ENCODE measurements around the gene FAAH.

Gene FAAH

DNA sequence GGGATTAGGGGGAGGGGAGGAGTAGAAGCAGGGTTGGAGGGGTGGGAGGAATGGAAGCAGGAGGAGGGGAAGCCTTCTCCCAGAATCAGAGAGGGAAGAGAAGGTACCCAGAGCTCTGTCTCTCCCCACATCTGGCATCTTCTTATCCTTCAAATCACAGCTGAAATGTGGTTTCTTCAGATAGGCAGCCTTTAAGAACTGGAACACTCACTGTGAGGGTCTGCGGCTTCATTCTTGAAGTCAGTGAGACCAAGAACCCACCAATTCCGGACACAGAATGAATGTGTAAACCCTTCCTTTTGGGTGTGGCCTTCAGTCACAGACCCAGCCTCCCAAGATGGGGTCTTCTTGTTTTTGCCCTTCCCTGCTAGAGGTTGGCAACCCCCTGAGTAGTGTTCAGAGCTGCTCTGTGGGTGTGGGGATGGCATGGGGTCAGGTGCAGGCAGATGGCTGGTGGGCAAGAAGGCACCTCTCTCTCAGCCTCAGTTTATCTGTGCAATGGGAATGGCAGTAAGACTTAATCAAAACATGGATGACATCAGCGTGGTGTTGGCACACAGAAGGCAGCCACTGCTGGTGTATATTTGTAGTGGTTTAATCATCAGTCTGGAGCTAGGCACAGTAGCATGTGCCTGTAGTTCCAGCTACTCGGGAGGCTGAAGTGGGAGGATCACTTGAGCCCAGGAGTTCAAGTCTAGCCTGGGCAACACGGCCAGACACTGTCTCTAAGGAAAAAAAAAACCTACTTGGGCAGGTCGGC lies 7.2 kb downstream of the FAAH start:
- DNase-seq = peak; percentile 44

DNA sequence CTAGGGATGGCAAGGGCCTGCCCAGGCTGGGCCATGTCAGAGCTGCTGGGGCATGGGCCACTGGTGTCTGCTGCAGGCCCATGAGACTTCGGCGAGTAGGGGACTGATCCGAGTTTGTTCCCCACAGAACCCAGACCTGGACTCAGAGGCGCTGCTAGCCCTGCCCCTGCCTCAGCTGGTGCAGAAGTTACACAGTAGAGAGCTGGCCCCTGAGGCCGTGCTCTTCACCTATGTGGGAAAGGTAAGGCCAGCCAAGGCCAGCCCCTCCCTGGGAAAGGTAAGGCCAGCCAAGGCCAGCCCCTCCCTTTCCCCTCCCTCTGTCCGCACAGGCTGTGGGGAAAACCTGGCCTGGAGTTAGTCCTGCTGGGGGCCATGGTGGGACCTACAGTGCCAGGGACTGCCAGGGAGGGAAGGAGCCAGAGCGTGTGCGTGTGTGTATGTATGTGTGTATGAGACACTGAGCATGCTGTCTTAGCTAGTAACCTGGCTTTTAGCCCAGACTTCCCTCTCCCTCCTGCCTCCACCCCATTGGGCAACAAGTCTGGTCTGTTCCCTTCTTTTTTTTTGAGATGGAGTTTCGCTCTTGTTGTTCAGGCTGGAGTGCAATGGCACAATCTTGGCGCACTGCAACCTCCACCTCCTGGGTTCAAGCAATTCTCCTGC lies 8.0 kb downstream of the FAAH start:
- DNase-seq = peak; percentile 88

DNA sequence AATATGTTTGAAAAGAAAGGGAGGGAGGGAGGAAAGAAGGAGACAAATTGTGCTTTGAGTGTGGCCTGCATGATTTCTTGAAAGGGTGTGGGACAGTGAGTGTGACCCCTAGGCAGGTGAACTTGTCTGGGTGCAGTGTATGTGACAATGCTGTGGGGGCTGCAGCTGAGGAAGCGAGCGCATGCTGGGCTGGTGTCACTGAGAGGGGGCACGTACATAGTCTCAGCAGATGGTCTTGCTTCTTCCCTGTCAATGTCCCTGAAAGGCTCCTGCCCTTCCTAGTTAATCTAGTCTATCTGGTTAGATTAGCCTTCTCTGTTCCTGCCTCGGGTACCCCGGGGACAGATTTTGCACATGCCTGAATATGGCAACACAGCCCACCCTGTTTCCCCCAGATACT lies 9.8 kb downstream of the FAAH start:
- no peak for DNase-seq

DNA sequence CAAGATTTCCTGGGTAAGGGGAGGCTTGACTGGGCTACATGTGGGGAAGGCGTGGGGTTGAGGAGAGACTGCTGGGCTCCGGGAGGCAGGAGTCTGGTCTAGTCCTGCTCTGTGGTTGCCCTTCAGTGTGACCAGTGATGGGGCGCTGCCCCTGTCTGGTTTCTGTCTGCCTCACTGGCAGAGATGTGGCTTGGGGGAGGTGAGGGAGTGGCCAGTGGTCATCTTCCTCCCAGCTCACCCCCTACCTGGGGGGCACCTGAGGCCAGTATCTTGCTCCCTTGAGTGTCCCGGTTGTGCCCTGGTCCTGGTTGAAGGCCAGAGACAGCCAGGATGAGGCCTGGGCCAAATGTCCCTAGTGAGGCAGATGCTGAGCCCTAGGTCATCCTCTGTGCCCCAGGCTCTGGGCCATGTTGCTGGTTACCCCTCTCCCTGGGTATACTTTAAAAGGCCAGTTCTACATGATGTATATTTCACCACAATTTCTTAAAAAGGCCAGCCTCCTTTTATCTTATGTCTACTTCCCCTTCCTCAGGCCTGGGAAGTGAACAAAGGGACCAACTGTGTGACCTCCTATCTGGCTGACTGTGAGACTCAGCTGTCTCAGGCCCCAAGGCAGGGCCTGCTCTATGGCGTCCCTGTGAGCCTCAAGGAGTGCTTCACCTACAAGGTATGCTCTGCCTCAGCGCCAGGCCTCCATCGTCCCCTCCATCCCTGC lies 10.5 kb downstream of the FAAH start:
- peak; percentile 40 for DNase-seq

DNA sequence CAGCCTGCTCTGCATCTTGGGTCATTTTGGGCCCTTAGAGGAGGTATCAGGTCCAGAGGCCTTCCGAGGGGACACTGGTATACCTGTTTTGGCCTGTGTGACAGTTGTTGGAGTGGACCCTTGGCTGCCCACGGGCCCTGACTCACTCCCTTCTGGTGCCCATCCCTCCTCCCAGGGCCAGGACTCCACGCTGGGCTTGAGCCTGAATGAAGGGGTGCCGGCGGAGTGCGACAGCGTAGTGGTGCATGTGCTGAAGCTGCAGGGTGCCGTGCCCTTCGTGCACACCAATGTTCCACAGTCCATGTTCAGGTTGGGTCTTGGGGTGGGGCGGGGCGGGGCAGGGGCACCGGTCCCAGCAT lies 11.1 kb downstream of the FAAH start:
- DNase-seq = no peak

DNA sequence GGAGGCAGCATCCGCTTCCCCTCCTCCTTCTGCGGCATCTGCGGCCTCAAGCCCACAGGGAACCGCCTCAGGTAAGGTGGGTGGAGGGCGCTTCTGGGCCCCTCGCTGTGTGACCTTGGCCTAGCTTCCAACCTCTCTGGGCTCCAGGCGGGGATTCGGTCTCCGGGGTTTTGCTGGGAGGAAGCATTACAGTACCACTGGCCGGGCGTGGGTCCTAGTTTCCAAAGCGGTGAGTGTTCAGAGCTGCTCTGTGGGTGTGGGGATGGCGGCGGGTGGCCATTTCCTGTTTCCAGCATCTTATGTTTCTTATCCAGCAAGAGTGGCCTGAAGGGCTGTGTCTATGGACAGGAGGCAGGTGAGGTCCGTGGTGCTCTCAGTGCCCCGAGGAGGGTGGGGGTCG lies 11.6 kb downstream of the FAAH start:
- DNase-seq = no peak

DNA sequence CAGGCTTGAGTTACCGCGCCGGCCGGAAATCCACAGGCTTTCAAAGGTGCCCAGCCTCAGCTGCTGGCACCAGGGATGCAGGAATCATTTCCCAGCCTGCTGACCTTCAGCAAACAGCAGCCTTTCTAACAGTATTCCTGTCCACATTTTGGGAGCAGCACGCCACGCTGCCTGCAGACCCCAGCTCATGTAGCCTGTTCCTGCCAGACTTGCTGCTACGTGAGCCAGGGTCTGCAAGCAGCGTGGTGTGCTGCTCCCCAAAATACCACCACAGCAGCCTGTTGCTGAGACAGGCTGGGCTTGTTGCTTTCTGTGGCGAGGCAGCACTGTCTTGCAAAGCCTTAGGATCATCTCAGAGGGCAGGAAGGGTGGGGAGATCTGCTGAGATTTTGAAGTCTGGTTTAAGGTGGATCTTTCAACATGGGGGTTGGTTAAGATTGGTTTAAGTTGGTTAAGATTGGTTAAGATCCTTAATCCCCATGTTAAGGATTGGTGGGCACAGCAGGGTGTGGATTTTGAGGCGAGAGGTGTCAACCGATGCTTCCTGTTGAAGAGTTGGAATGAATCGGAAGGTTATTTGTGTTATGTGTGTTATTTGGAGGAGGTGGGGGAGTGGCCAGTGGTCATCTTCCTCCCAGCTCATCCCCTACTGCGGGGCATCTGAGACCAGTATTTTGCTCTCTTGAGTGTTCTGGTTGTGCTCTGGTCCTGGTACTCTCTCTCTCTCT lies 12.9 kb downstream of the FAAH start:
- no peak for DNase-seq

DNA sequence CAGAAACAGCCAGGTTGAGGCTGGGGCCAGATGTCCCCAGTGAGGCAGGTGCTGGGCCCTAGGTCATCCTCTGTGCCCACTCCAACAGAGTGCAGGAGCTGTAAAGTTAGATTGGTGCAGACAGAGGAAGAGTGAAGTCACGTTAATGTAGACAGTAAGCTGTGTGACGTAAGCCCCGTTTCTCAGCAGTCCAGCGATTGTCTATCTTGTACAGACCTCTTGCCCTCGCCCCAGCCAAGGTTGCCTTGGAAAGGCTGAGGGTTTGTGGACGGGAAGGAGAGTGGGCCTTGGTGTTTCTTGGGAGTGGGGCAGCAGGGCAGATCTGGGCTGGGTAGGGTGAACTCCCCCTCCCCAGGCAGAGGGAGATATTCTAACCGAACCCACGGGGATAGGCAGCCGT lies 13.5 kb downstream of the FAAH start:
- no peak for DNase-seq

DNA sequence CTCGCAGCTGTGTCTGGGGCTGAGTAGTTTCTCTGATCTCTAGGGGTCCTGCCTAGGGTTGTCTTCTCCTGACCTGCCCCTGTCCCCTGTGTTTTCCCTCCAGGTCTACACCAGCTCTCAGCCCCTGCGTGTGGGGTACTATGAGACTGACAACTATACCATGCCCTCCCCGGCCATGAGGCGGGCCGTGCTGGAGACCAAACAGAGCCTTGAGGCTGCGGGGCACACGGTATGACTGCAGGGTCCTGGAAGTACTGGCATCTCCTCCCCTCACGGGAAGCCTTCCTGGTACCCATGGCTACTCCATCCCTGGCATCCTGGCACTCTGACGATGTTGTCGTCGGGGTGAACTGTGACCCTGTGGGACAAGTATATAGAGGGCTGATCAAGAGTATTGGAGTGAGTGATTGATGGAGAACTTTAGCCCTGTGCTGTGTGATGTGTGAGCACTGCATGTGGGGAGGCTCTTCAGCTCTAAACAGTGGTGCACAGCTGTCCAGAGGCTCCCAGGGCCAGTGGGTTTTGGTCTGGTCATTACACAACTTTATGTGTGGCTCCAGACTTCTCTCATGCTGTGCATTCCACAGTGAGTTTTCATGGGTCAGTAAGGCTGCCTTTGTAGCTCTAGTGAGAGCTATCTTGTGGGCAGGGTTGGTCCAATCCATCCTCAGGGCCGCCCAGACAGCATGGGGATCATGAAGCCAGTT lies 14.4 kb downstream of the FAAH start:
- no peak for DNase-seq

DNA sequence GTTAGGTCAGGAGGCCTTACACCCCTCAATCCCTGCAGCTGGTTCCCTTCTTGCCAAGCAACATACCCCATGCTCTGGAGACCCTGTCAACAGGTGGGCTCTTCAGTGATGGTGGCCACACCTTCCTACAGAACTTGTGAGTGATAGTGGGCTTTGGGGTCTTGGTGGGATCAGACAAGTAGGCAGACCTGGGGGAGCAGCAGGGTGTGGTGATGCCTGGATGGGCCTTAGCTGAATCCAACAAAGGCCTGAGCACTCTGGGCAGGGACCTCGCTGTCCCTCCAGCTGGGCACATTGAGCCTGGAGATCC lies 14.9 kb downstream of the FAAH start:
- DNase-seq = no peak

DNA sequence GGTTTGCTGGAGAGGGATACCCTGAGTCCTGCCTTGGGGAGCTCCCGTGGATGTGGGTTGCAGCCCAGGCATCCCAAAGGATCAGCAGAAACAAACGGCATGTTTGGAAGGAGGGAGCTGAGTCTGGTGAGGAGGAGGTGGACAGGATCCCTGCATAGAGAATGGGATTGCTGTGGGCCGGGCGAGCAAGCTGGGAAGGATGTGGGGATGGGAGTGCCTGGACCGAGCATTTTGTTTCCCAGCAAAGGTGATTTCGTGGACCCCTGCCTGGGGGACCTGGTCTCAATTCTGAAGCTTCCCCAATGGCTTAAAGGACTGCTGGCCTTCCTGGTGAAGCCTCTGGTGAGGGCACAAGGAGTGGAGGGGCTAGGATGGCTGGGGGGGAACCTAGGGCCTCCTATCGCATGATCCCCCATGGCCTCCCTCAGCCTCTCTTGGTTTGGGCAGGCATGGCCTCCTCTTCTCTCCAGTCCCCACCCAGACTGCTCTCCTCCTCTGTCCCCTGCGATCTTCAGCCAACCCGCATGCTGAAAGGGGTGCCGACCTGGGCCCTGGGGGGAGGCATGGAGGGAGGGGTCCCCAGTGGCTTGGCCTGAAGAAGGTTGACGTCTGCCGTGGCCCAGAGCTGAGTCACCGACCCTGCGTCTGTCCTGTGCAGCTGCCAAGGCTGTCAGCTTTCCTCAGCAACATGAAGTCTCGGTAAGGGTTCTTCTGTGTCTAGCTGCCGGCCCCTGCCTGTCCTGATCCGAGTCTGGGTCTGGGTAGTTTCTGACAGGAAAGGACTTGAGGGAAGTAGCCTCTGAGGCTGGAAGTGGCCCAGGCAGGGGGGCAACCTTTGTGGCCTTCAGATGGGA lies 16.3 kb downstream of the FAAH start:
- no peak for DNase-seq

DNA sequence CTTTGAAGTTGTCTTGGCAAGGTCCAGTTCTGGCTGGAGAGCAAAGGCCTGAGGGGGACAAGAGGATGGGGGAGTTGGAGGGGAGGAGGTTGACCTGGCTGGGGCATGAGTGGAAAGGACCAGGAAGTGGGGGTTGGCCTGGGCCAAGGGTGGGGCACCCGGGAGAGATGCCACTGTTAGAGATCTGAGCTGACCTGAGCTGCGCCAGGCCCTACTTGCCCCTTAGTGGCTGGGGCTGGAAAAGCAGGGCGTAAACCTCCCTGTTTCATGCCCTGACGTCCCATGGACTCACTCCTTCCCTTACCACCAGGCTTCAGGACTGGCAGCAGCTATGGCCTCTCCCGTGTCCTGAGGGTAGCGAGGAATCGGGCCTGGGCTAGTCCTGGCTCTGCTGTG lies 16.9 kb downstream of the FAAH start:
- DNase-seq = no peak

DNA sequence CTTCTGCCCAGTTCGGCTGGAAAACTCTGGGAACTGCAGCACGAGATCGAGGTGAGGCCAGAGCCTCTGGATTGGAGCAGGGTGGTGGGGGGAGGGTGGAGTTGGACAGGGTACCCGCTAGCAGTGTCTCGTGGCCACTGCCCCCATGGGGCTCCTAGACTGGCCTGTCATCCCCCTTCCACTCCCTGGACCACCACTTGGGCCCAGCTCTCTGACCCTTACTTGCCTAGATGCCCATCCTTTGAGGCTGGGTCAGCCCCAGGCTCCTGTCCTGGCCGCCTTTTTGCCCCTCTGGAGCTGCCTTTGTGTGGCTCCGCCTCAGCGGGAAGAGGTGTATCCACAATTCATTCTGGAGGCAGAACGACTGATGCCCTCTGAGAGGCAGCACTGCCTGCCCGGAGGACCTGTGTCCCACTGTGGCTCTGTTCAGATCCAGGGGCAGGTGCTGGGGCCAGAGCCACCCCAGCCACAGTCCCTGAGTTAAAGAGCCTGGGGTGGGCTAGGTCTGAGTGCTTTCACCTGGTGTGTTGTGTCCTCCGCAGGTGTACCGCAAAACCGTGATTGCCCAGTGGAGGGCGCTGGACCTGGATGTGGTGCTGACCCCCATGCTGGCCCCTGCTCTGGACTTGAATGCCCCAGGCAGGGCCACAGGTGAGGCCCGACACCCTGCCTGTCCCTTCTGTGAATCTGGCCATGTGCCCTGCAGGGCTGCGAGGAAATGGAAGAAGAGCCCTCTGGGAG lies 17.7 kb downstream of the FAAH start:
- no peak for DNase-seq

DNA sequence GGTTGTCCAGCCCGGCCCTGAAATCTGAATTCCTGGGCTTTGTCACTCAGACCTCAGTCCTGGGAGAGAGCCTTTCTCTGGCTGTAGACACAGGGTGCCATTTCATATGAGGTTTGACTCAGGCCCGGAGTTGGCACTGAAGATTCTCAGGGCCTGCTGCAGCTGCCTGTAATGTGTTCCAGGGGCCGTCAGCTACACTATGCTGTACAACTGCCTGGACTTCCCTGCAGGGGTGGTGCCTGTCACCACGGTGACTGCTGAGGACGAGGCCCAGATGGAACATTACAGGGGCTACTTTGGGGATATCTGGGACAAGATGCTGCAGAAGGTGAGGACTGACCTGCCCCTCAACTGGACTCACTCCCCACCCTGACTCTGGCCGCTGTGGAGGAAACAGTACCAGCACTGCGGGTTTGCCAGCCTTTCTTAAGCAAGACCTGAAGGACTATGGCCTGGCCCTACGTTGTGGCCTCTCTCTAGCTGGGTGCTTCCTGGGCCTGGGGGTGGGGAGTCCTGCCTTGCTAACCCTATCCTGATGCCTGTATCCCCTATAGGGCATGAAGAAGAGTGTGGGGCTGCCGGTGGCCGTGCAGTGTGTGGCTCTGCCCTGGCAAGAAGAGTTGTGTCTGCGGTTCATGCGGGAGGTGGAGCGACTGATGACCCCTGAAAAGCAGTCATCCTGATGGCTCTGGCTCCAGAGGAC lies 18.9 kb downstream of the FAAH start:
- no peak for DNase-seq

DNA sequence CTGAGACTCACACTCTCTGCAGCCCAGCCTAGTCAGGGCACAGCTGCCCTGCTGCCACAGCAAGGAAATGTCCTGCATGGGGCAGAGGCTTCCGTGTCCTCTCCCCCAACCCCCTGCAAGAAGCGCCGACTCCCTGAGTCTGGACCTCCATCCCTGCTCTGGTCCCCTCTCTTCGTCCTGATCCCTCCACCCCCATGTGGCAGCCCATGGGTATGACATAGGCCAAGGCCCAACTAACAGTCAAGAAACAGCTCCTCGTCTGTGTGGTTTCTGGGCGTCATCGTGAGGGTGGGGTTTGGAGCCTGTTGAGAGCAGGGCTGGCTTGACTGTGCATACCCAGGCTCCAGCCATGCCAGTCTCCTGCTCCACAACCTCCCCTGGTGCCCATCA lies 19.5 kb downstream of the FAAH start:
- peak; percentile 30 for DNase-seq

DNA sequence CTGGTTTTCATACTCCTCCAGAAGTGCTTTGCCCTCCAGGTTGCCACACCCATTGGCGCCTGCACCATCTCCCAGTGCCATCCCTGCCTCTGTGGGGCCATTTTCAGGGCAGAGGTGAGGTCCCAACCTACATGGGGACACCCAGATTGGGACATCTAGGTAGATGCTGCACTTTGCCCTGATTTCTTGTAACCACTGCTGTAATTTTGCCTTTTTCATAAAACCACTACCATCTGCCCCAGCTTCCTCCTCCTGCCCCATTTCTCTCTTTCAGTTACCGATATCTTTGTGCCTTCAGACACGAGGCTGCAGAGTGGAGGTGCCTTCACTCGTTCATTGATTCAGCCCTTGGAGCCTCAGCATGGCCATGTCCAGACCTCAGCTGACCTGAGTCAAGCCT lies 21.4 kb downstream of the FAAH start:
- no peak for DNase-seq

DNA sequence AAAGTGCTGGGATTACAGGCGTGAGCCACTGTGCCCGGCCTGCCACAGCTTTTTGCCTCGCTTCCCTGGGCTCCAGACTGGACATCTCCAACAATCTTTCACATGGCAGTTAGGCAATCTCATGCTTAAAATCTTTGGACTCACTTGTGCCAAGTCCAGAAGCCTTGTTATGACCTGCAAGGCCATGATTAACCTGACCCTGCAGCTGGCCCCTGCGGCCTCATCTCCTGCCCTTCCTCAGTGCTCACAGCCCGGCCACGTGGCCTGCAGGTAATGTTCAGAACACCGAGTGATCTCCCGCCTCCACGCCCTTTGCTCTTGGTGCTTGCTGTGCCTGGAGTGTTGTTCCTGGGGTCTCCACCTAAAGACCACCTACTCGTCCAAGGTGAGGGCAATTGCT lies 24.9 kb downstream of the FAAH start:
- no peak for DNase-seq

DNA sequence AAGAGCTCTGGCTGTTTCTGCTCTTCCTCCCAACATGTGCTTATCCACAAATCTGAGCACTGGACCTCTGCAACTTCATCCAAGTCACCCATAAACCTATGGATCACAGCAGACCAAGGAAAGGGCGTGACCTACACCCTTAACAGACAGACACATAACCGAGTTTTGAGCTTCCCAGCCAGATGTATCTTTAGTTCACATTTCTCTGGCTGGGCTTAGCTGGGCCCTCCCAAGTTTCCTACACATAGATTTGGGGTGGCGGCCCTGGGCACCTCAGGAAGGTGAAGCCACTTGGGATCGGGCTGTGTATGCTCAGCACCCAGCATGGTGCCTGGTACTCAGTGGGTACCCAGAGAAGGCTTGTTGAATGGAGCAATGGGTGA lies 26.4 kb downstream of the FAAH start:
- DNase-seq = no peak

DNA sequence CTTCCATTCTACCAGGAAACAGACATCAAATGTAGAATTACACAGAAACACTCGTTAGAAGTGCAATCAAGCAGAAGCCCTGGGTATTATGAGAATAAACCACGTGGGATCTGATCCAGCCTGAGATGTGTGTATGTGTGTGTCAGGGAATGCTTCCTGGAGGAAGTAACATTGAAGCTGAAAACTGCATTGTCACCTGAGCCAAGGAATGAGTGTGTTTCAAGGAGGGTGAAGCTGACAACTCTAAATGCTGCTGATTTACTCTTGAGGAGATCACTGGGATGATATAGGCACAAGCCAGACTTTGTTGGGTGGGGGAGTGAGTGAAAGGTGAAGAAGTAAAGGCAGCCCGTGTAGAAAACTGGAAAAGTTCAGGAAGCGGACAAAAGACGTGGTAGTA lies 27.6 kb downstream of the FAAH start:
- no peak for DNase-seq

DNA sequence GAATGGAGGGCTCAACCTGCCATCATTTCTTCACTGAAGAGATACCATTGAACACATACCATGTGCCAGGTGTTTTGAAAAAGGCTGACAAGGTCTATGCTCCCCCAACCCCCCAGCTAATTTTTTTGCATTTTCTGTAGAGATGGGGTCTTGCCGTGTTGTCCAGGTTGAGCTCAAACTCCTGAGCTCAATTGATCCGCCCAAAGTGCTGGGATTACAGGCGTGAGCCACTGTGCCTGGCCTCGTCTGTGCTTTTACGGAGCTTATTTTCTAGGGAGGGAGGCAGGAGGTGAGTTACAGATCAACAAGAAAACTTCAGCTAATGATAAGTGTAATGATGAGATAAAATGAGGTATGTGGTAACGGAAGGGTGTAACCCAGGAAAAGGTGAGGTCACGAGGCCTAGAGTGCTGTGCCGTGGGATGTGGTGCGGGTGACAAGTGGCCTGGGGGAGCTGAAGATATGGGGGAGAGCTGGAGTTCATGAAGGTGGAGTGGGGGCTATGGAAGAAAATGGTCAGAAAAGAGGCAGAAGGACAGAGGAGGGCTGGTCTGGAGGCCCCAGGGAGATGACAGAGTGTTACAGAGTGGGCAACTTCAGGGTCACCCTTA lies 28.2 kb downstream of the FAAH start:
- no peak for DNase-seq

All from suppressor macrophage treated with lipopolysaccharide for 4 hours (primary cell).